LNCAP (cell line): ENCODE results near the gene BRIP1.

Experiments used
- TF ChIP-seq, protein P1 (sequence below): fragments of 450-650 bp; IDR thresholded peaks from 2 replicates; pipeline ENCODE4 v1.5.1; 2017; ENCODE audit warnings: mild to moderate bottlenecking

The BRIP1 gene

DNA sequence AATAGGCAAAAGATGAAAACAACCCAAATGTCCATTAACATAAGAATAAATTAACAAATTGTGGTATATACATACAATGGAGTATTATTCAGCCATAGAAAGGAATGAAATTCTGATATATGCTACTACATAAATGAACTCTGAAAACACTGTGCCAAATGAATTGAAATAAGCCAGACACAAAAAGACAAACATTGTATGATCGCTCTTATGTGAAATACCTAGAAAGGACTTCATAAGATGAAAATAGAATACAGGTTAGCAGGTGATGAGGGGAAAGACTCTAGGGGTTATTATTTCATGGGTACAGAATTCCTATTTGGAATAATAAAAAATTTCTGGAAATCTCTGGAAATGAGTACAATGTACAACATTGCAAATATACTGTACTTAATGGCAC, 80.2 kb downstream of the BRIP1 start:
- TF ChIP-seq, protein P1, sequence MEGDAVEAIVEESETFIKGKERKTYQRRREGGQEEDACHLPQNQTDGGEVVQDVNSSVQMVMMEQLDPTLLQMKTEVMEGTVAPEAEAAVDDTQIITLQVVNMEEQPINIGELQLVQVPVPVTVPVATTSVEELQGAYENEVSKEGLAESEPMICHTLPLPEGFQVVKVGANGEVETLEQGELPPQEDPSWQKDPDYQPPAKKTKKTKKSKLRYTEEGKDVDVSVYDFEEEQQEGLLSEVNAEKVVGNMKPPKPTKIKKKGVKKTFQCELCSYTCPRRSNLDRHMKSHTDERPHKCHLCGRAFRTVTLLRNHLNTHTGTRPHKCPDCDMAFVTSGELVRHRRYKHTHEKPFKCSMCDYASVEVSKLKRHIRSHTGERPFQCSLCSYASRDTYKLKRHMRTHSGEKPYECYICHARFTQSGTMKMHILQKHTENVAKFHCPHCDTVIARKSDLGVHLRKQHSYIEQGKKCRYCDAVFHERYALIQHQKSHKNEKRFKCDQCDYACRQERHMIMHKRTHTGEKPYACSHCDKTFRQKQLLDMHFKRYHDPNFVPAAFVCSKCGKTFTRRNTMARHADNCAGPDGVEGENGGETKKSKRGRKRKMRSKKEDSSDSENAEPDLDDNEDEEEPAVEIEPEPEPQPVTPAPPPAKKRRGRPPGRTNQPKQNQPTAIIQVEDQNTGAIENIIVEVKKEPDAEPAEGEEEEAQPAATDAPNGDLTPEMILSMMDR = no peak

- TF ChIP-seq, protein P1 = no peak
Measured at GRCh38 chr17:61782683-61783082, 80.6 kb downstream of the BRIP1 start.

GRCh38 chr17:61775364-61775763, 88.0 kb downstream of the BRIP1 start:
- TF ChIP-seq, protein P1 = no peak

GRCh38 chr17:61774724-61775123, 88.6 kb downstream of the BRIP1 start:
- TF ChIP-seq, protein P1 = no peak

GRCh38 chr17:61770752-61771533, 92.4 kb downstream of the BRIP1 start:
- TF ChIP-seq, protein P1 = no peak

- TF ChIP-seq, protein P1 = no peak
Measured at GRCh38 chr17:61770043-61770442, 93.3 kb downstream of the BRIP1 start.

DNA sequence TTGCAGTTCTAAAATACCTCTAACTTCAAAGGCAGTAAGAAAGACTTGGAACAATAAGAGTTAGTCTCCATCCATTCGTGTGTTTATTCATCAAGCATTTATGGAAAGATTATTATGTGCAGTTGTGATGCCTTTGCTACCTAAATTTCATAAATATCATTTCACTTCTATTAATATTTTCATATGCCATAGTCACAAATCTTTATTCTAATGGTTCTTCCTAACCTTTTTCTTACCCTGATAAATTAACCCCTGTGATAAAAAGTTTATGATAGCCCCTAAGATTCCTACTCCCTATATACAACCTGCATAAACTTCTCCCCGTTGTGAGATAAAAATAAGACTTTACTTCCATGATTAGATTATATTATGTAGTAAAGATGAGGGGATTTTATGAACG, 94.9 kb downstream of the BRIP1 start:
- TF ChIP-seq, protein P1 = no peak
